HepG2 (cell line): ENCODE data around the gene ARL2. TPM values are rescaled to one million over a fixed set of nuclear protein-coding genes. Genes with fewer than 3 reads are reported as not detected.

Experiments used
- AGO1 ChIP-seq: fragments of 200-400 bp; formaldehyde crosslinking; IDR thresholded peaks from 2 replicates; pipeline ENCODE4 v1.6.1; 2017; ENCODE audit warnings: mild to moderate bottlenecking, low read depth, low read length, moderate library complexity; ENCODE audit not compliant: poor library complexity, severe bottlenecking
- CBFB ChIP-seq: sonication (generic); formaldehyde crosslinking; IDR thresholded peaks from 2 replicates; pipeline ENCODE4 v1.4.0; 2020; ENCODE audit warnings: missing genetic modification reagents
- CENPX ChIP-seq: sonication (generic); formaldehyde crosslinking; IDR thresholded peaks from 2 replicates; pipeline ENCODE4 v1.9.0; 2021; ENCODE audit warnings: mild to moderate bottlenecking, missing genetic modification reagents, moderate library complexity
- ESRRA ChIP-seq: sonication (generic); formaldehyde crosslinking; IDR thresholded peaks from 2 replicates; pipeline ENCODE4 v1.5.1; 2020; ENCODE audit warnings: mild to moderate bottlenecking, low read depth, missing genetic modification reagents
- HNF4G ChIP-seq, 2 experiments: sonication (generic) in 1 of 2; formaldehyde crosslinking in 1 of 2; IDR thresholded peaks; 2 replicates each; pipeline versions ENCODE4 v1.4.0 to v1.6.1; 2011 to 2020; ENCODE audit warnings: borderline replicate concordance in 2 of 2, low read depth in 2 of 2, mild to moderate bottlenecking in 2 of 2, low read length in 1 of 2, missing genetic modification reagents in 1 of 2, moderate library complexity in 1 of 2
- MLLT10 ChIP-seq: sonication (generic); formaldehyde crosslinking; IDR thresholded peaks from 2 replicates; pipeline ENCODE4 v1.4.0; 2020; ENCODE audit warnings: missing genetic modification reagents
- NFYC ChIP-seq: IDR thresholded peaks from 2 replicates; pipeline ENCODE4 v1.6.1; 2016; ENCODE audit warnings: missing genetic modification reagents, missing compliant biosample characterization
- NRL ChIP-seq: sonication (generic); formaldehyde crosslinking; IDR thresholded peaks from 2 replicates; pipeline ENCODE4 v1.5.0; 2020; ENCODE audit warnings: missing genetic modification reagents, mild to moderate bottlenecking, moderate library complexity, borderline replicate concordance
- POLR2AphosphoS2 ChIP-seq: IDR thresholded peaks from 2 replicates; pipeline ENCODE4 v1.6.1; 2011; ENCODE audit warnings: low read depth, low read length, improper control_type of control experiment
- PRMT3 ChIP-seq: sonication (generic); formaldehyde crosslinking; IDR thresholded peaks from 2 replicates; pipeline ENCODE4 v1.8.1; 2022; ENCODE audit warnings: low read depth, mild to moderate bottlenecking, moderate library complexity, missing genetic modification reagents, borderline replicate concordance
- RARA ChIP-seq: IDR thresholded peaks from 2 replicates; pipeline ENCODE4 v1.6.1; 2016; ENCODE audit warnings: missing genetic modification reagents, missing compliant biosample characterization
- SMAD1 ChIP-seq: sonication (generic); formaldehyde crosslinking; IDR thresholded peaks from 2 replicates; pipeline ENCODE4 v1.4.0; 2020; ENCODE audit warnings: missing genetic modification reagents, low read depth, mild to moderate bottlenecking, borderline replicate concordance
- SP1 ChIP-seq, 2 experiments: fragments of 450-650 bp in 1 of 2; sonication (generic) in 1 of 2; formaldehyde crosslinking in 1 of 2; IDR thresholded peaks; 2 replicates each; pipeline versions ENCODE4 v1.4.0 to v1.6.1; 2016 to 2020; ENCODE audit warnings: missing genetic modification reagents in 1 of 2
- STAG1 ChIP-seq: sonication (generic); formaldehyde crosslinking; IDR thresholded peaks from 2 replicates; pipeline ENCODE4 v1.4.0; 2020; ENCODE audit warnings: missing genetic modification reagents
- ZMAT3 ChIP-seq: sonication (generic); formaldehyde crosslinking; conservative IDR thresholded peaks from 2 replicates; pipeline ENCODE4 v1.7.0; 2021; ENCODE audit warnings: missing genetic modification reagents
- ZNF292 ChIP-seq: sonication (generic); formaldehyde crosslinking; IDR thresholded peaks from 2 replicates; pipeline ENCODE4 v1.8.1; 2022; ENCODE audit warnings: mild to moderate bottlenecking, low read depth, missing genetic modification reagents, borderline replicate concordance
- ZNF619 ChIP-seq: sonication (generic); formaldehyde crosslinking; IDR thresholded peaks from 2 replicates; pipeline ENCODE4 v1.4.0; 2020; ENCODE audit warnings: mild to moderate bottlenecking, missing genetic modification reagents
- polyA plus RNA-seq, 8 experiments: library from polyadenylated mRNA; depleted of rRNA in 3 of 8; stranded (reverse) in 7 of 8; unstranded in 1 of 8; fragments of >200 nt; fragmentation: Illumina TruSeq in 4 of 8; extraction: Trizol in 4 of 8; gene quantifications; 2 replicates each; pipeline versions ENCODE4 v1.2.1 to v1.2.3, GENCODE V29; 2011 to 2016; ENCODE audit warnings: low read depth in 4 of 8, missing spikeins in 1 of 8, mixed read lengths in 1 of 8; ENCODE audit not compliant: insufficient read depth in 1 of 8
- total RNA-seq, 5 experiments: library from RNA; depleted of rRNA; stranded (reverse); fragments of >200 nt; fragmentation: Illumina TruSeq; extraction: Trizol; gene quantifications; 2 replicates each; pipeline ENCODE4 v1.2.3, GENCODE V29; 2016; ENCODE audit warnings: low read depth in 1 of 5
- TF ChIP-seq, protein P1 (sequence below): sonication (generic); formaldehyde crosslinking; IDR thresholded peaks from 2 replicates; pipeline ENCODE4 v1.4.0; 2020; ENCODE audit warnings: missing genetic modification reagents, borderline replicate concordance
- TF ChIP-seq, protein P2 (sequence below): sonication (generic); formaldehyde crosslinking; IDR thresholded peaks from 2 replicates; pipeline ENCODE4 v1.8.1; 2023; ENCODE audit warnings: mild to moderate bottlenecking, missing genetic modification reagents, borderline replicate concordance
- TF ChIP-seq, protein P3 (sequence below): sonication (generic); formaldehyde crosslinking; IDR thresholded peaks from 2 replicates; pipeline ENCODE4 v1.9.0; 2022; ENCODE audit warnings: low read depth, missing genetic modification reagents
- TF ChIP-seq, protein P4 (sequence below): IDR thresholded peaks from 2 replicates; pipeline ENCODE4 v1.6.1; 2012; ENCODE audit warnings: low read depth, low read length, improper control_type of control experiment

Gene ARL2
- total and polyA plus RNA-seq, 2 of the 13 experiments (the other 11 are each of a cell fraction or from before 2014, with no cell fraction given) = 82.9 to 84.4 TPM

DNA sequence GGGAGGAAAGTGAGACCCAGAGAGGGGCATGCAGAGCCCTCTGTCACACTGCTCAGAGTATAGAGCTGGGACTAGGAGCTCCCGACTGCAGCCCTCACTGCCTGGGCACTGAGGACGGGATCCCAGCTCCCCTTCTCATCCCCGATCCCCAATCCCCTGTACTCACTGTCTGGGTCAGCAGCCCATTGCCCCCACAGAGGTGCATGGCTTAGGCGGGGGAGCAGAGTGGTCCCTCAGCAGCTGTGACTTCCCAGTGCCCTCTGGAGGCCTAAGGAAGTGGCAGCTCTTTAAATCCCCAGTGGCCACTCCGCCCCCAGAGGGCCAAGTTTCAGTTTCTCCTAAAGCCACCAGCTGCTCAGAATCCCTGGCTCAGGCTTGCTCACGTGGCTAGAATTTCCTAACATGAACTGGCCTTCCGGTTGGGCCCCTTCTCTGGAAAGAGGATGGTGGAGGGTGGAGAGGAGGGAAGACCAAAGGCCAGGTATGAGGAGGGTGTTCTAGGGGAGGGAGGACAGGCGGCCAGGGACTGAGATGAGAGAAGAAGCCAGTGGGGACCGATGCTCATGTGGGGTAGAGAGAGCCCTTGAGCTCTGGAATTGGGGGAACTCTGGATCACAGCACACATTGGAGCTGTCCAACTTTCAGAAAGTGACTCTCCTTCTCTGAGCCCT, 17.1 kb upstream of the ARL2 start, which contains the start of gene BATF2 (continued):
- TF ChIP-seq, protein P1, sequence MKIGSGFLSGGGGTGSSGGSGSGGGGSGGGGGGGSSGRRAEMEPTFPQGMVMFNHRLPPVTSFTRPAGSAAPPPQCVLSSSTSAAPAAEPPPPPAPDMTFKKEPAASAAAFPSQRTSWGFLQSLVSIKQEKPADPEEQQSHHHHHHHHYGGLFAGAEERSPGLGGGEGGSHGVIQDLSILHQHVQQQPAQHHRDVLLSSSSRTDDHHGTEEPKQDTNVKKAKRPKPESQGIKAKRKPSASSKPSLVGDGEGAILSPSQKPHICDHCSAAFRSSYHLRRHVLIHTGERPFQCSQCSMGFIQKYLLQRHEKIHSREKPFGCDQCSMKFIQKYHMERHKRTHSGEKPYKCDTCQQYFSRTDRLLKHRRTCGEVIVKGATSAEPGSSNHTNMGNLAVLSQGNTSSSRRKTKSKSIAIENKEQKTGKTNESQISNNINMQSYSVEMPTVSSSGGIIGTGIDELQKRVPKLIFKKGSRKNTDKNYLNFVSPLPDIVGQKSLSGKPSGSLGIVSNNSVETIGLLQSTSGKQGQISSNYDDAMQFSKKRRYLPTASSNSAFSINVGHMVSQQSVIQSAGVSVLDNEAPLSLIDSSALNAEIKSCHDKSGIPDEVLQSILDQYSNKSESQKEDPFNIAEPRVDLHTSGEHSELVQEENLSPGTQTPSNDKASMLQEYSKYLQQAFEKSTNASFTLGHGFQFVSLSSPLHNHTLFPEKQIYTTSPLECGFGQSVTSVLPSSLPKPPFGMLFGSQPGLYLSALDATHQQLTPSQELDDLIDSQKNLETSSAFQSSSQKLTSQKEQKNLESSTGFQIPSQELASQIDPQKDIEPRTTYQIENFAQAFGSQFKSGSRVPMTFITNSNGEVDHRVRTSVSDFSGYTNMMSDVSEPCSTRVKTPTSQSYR (CRISPR knock-in tag) = no peak
- TF ChIP-seq, protein P2, sequence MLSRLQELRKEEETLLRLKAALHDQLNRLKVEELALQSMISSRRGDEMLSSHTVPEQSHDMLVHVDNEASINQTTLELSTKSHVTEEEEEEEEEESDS (CRISPR knock-in tag) = 0 out of 2 replicates have a peak, but pooled peaks have one; percentile 72
- peak; percentile 70 for TF ChIP-seq STAG1 (CRISPR knock-in tag)
- no peak for TF ChIP-seq SMAD1
- TF ChIP-seq, protein P3, sequence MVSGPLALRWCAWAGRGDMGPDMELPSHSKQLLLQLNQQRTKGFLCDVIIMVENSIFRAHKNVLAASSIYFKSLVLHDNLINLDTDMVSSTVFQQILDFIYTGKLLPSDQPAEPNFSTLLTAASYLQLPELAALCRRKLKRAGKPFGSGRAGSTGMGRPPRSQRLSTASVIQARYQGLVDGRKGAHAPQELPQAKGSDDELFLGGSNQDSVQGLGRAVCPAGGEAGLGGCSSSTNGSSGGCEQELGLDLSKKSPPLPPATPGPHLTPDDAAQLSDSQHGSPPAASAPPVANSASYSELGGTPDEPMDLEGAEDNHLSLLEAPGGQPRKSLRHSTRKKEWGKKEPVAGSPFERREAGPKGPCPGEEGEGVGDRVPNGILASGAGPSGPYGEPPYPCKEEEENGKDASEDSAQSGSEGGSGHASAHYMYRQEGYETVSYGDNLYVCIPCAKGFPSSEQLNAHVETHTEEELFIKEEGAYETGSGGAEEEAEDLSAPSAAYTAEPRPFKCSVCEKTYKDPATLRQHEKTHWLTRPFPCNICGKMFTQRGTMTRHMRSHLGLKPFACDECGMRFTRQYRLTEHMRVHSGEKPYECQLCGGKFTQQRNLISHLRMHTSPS = 0 out of 2 replicates have a peak, but pooled peaks have one; percentile 28
- TF ChIP-seq CBFB (CRISPR knock-in tag) = no peak
- peak; percentile 70; the same call in 1 of the 2 replicates for TF ChIP-seq PRMT3
- TF ChIP-seq, protein P4, sequence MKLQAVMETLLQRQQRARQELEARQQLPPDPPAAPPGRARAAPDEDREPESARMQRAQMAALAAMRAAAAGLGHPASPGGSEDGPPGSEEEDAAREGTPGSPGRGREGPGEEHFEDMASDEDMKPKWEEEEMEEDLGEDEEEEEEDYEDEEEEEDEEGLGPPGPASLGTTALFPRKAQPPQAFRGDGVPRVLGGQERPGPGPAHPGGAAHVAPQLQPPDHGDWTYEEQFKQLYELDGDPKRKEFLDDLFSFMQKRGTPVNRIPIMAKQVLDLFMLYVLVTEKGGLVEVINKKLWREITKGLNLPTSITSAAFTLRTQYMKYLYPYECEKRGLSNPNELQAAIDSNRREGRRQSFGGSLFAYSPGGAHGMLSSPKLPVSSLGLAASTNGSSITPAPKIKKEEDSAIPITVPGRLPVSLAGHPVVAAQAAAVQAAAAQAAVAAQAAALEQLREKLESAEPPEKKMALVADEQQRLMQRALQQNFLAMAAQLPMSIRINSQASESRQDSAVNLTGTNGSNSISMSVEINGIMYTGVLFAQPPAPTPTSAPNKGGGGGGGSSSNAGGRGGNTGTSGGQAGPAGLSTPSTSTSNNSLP = no peak
- peak; percentile 74; the same call in 1 of the 2 replicates for TF ChIP-seq ESRRA (CRISPR knock-in tag)
- TF ChIP-seq RARA (CRISPR knock-in tag) = peak; percentile 48
- TF ChIP-seq SP1 (IDR thresholded peaks at IDR 0.05) = no peak
- no peak for TF ChIP-seq SP1 (CRISPR knock-in tag; IDR thresholded peaks at IDR 0.05)
- TF ChIP-seq ZNF619 (CRISPR knock-in tag) = no peak
- no peak for TF ChIP-seq CENPX
- no peak for TF ChIP-seq AGO1
- TF ChIP-seq POLR2AphosphoS2 = no peak
- peak; percentile 59; the same call in 1 of the 2 replicates for TF ChIP-seq ZNF292 (CRISPR knock-in tag)
- TF ChIP-seq MLLT10 = no peak
- no peak for TF ChIP-seq ZMAT3 (CRISPR knock-in tag)
- peak; percentile 89; the same call in 1 of the 2 replicates for TF ChIP-seq NRL (CRISPR knock-in tag)
- TF ChIP-seq NFYC (CRISPR knock-in tag) = 0 out of 2 replicates have a peak, but pooled peaks have one; percentile 6
- TF ChIP-seq HNF4G (IDR thresholded peaks at IDR 0.05; ENCODE audit: borderline replicate concordance, low read depth, low read length) = peak; percentile 56; the same call in 1 of the 2 replicates
- peak; percentile 59 for TF ChIP-seq HNF4G (CRISPR knock-in tag; IDR thresholded peaks at IDR 0.05; ENCODE audit: borderline replicate concordance, low read depth)
